HG03108 (cell line): ENCODE results near the gene MOCS3.

Source experiments
- ATAC-seq: cut with Tn5 transposase; IDR thresholded peaks from one replicate; pipeline ENCODE4 v1.9.1; 2021; ENCODE audit warnings: moderate library complexity; ENCODE audit not compliant: unreplicated experiment

The MOCS3 gene

DNA sequence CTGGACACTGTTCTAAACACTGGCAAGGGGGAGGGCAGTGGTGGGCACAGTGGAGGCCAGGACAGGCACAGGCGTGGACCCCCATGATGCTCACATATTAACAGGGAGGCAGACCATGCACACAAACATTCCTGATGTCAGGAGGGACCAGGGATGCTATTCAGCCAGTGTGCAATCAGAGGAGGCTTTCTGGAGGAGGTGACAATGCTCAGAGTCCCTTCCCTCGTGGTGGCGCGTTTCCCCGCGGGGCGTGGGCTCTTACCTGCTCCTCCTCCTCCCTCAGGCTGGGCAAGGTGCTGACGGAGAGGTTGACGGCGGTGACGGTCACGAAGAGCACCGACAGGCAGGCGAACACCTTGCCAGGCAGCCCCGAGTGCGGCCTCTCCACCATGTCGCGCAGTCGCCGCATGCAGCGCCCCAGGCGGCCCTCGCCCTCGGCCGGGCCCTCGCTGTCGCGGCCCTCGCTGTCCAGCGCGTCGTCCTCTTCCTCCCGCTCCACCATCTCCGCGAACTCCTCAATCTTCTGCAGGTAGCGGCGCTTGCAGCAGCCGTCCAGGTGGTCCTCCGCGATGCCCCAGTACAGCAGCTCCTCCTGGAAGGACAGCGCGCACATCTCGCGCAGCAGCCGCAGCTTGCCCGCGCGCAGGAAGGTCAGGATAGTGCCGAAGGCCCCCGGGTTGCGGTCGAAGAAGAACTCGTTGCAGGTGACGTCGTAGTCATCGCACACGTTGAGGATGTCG lies 50.9 kb downstream of the MOCS3 start:
- ATAC-seq: no peak

DNA sequence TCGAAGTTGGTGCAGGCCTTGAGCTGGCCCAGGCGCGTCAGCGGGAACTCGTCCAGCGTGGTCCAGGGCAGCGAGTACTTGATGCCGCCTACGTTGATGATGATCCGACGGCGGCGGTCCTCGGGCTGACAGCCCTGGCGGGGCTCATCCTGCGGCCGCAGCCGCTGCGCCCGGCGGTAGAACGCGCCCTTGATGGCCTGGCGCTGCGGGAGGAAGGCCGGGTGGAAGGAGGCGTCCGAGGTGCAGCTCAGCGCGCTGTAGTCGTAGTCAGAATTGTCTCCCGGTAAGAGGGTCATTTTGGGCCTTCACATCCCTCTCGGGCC lies 51.4 kb downstream of the MOCS3 start:
- ATAC-seq: no peak

- ATAC-seq: no peak
Observed at GRCh38 chr20:51010932-51011331, 52.3 kb downstream of the MOCS3 start.

GRCh38 chr20:51011479-51011878 lies 52.9 kb downstream of the MOCS3 start:
- no peak for ATAC-seq

- ATAC-seq: no peak
Observed at GRCh38 chr20:51012357-51012756, 53.7 kb downstream of the MOCS3 start.
